IPS-15b (cell line): Measurements from ENCODE around the gene SORT1.

Experiments
- H3K27me3 ChIP-seq: one replicate; pipeline ENCODE4 v1.6.1; 2013; ENCODE audit warnings: low read length; ENCODE audit not compliant: control insufficient read depth, insufficient read depth
- H3K36me3 ChIP-seq: one replicate; pipeline ENCODE4 v1.6.1; 2013; ENCODE audit warnings: low read length; ENCODE audit not compliant: control insufficient read depth, insufficient read depth
- H3K4me1 ChIP-seq: one replicate; pipeline ENCODE4 v1.6.1; 2013; ENCODE audit warnings: mild to moderate bottlenecking, low read length; ENCODE audit not compliant: control insufficient read depth, insufficient read depth
- H3K4me3 ChIP-seq: one replicate; pipeline ENCODE4 v1.5.1; 2013; ENCODE audit warnings: low read depth, low read length
- H3K9ac ChIP-seq: one replicate; pipeline ENCODE4 v1.6.1; 2013; ENCODE audit warnings: low read depth, mild to moderate bottlenecking, low read length
- H3K9me3 ChIP-seq: one replicate; pipeline ENCODE4 v1.6.1; 2013; ENCODE audit warnings: mild to moderate bottlenecking, low read length; ENCODE audit not compliant: control insufficient read depth, insufficient read depth

SORT1 gene

GRCh38 chr1:109273570-109274288, 124.0 kb downstream of the SORT1 start:
- Histone ChIP-seq H3K9ac (no peak overlapping the region), H3K4me3 (no peak overlapping the region), H3K9me3 (no peaks in the 10 kb centered on the region), H3K27me3 (no peaks in the 10 kb centered on the region), H3K4me1 (peaks cover 16% of the 10 kb centered on the region), H3K36me3 (peaks cover 36% of the 10 kb centered on the region)

GRCh38 chr1:109272831-109273547, 124.7 kb downstream of the SORT1 start:
- H3K27me3 ChIP-seq, result no peaks in the 10 kb centered on the region
- peaks cover 44% of the 10 kb centered on the region for H3K36me3 ChIP-seq
- no peak overlapping the region for H3K9ac ChIP-seq
- no peaks in the 10 kb centered on the region for H3K9me3 ChIP-seq
- peaks cover 16% of the 10 kb centered on the region for H3K4me1 ChIP-seq
- no peak overlapping the region for H3K4me3 ChIP-seq

DNA sequence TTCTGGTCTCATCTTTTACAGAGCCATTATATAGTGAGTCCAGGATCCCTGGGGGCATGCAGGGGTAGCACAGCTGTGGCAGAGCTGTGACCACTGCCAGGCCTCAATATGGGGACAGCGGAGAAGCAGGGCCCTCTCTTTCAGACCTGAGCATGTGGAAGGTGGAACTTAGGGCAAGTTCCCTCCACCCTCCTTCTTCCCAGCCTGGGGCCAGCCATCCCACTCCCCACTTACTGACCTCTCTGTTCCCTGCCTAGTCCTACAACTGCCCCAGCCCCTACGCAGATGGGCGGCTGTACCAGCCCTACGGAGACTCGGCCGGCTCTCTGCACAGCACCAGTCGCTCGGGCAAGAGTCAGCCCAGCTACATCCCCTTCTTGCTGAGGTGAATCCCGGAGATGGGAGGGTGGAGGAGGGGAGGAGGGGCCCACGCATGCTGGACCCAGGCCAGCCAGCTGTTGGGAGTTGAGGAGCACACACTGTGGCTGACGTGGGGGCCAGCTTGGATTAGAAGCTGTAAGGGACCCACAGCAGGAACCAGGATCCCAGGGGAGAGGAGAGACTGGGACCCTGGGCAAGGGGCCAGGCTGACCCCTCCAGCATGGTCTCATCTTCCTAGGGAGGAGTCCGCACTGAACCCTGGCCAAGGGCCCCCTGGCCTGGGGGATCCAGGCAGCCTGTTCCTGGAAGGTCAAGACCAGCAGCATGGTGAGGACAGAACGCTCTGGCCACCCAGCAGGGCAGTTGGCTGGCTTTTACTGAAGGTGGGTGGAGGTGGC, 125.5 kb downstream of the SORT1 start:
- Histone ChIP-seq H3K9me3 (no peaks in the 10 kb centered on the region), H3K36me3 (peaks cover 52% of the 10 kb centered on the region), H3K4me1 (peaks cover 16% of the 10 kb centered on the region), H3K9ac (no peak overlapping the region), H3K4me3 (no peak overlapping the region), H3K27me3 (no peaks in the 10 kb centered on the region)

DNA sequence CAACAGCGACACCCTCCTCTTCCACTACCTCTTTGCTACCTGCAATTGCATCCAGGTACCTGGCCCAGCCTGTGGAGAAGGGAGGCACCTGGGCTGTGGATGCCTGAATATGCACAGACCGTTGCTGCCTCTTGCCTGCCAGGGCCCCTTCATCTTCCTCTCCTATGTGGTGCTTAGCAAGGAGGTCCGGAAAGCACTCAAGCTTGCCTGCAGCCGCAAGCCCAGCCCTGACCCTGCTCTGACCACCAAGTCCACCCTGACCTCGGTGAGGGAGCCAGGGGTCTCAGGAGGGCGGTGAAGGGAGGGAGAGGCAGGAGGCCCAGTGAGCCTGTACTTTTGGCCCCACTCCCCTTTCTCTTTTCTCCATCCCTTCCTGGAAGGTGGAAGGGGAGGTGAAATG, 126.3 kb downstream of the SORT1 start:
- Histone ChIP-seq H3K9me3 (no peaks in the 10 kb centered on the region), H3K4me3 (no peak overlapping the region), H3K27me3 (no peaks in the 10 kb centered on the region), H3K9ac (no peak overlapping the region), H3K4me1 (peaks cover 16% of the 10 kb centered on the region), H3K36me3 (peaks cover 54% of the 10 kb centered on the region)

DNA sequence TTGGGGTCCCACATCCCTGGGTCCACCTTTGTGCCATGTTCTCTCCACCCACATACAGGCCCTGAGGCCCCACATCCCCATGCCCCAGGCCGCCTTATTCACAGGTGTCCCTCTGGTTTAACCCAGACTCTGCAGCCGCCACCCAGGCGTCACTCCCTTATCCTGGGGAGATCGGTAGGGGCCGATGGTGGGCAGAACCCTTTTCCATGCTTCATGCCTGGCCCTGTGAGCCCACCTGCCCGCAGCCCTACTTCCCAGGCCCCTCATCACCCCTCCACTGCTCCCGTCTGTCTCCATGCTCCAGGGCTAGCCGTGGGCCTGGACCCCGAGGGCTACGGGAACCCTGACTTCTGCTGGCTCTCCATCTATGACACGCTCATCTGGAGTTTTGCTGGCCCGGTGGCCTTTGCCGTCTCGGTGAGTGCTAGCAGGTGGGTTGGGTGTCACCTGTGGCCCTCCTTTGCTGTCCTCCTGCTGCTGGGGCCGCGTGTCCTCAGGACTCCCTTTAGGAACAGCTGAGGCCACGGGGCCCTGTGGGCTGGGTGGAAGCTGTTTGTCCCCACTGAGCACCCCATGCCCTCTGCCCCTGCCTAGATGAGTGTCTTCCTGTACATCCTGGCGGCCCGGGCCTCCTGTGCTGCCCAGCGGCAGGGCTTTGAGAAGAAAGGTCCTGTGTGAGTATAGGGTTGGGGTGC, 126.9 kb downstream of the SORT1 start:
- H3K4me1 ChIP-seq, result peaks cover 16% of the 10 kb centered on the region
- no peaks in the 10 kb centered on the region for H3K27me3 ChIP-seq
- H3K4me3 ChIP-seq, result no peak overlapping the region
- no peak overlapping the region for H3K9ac ChIP-seq
- H3K36me3 ChIP-seq, result peaks cover 55% of the 10 kb centered on the region
- H3K9me3 ChIP-seq, result no peaks in the 10 kb centered on the region

DNA sequence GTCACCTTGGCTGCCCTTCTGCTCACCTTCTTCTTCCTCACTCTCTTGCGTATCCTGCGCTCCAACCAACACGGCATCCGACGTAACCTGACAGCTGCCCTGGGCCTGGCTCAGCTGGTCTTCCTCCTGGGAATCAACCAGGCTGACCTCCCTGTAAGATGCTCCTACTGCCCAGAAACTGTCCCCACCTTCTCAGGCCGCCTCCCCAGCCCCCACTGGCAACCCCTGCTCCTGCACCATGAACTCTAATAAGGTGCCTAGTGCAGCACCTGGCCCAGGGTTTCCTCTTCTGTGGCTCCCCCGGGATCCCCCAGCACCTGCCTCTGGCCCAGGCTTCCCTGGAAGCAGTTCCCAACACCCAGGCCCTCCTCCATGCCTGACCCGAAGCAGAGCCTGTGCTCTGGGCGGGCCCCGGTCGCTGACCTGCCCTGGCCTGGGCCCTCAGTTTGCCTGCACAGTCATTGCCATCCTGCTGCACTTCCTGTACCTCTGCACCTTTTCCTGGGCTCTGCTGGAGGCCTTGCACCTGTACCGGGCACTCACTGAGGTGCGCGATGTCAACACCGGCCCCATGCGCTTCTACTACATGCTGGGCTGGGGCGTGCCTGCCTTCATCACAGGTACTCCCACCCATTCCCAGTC, 127.6 kb downstream of the SORT1 start:
- Histone ChIP-seq H3K4me1 (peaks cover 10% of the 10 kb centered on the region), H3K4me3 (no peak overlapping the region), H3K9me3 (no peaks in the 10 kb centered on the region), H3K36me3 (peaks cover 62% of the 10 kb centered on the region), H3K9ac (no peak overlapping the region), H3K27me3 (no peaks in the 10 kb centered on the region)

DNA sequence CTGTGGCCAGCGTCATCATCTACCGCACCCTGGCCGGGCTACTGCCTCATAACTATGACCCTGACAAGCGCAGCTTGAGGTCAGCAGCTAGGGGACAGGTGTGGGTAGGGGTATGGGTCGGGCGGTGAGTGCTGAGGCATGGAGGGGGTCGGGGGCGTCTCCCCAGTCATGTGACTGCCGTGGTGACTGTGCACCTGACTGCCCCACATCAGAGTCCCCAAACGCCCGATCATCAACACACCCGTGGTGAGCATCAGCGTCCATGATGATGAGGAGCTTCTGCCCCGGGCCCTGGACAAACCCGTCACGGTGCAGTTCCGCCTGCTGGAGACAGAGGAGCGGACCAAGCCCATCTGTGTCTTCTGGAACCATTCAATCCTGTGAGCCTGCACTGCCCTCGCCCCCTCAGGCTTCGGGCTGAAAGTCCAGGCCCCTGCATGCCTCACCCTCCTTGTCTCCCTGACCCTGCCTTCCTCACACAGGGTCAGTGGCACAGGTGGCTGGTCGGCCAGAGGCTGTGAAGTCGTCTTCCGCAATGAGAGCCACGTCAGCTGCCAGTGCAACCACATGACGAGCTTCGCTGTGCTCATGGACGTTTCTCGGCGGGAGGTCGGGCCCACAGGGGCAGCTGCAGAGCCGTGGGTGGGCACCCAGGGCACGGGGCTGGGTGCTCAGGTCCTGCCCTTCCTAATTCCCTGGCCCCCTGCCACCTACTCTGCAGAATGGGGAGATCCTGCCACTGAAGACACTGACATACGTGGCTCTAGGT, 128.3 kb downstream of the SORT1 start:
- Histone ChIP-seq H3K36me3 (peaks cover 65% of the 10 kb centered on the region), H3K9ac (no peak overlapping the region), H3K4me3 (no peak overlapping the region), H3K4me1 (peaks cover 3% of the 10 kb centered on the region), H3K27me3 (no peaks in the 10 kb centered on the region), H3K9me3 (no peaks in the 10 kb centered on the region)

DNA sequence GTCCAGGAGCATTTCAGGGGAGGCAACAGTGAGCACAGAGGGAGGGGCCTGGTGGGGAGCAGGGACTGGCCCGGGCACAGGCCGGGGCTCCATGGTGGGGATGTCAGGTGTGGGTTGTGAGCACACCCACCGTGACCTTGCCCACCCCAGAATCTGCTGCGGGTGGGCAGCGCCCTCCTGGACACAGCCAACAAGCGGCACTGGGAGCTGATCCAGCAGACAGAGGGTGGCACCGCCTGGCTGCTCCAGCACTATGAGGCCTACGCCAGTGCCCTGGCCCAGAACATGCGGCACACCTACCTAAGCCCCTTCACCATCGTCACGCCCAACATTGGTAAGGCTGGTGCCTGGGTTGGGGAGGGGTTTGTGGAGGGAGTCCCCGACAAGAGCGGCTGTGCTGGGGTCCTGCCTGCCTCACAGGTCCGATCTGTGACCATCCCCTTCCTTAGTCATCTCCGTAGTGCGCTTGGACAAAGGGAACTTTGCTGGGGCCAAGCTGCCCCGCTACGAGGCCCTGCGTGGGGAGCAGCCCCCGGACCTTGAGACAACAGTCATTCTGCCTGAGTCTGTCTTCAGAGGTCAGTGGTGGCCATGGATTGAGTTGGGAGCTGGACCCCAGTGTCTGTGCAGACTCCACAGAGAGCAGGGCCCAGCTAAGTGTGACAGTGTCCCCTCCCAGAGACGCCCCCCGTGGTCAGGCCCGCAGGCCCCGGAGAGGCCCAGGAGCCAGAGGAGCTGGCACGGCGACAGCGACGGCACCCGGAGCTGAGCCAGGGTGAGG, 129.1 kb downstream of the SORT1 start:
- Histone ChIP-seq H3K9me3 (no peaks in the 10 kb centered on the region), H3K9ac (no peak overlapping the region), H3K27me3 (no peaks in the 10 kb centered on the region), H3K4me3 (no peak overlapping the region), H3K36me3 (peaks cover 65% of the 10 kb centered on the region), H3K4me1 (no peaks in the 10 kb centered on the region)

GRCh38 chr1:109267743-109268300, 129.9 kb downstream of the SORT1 start:
- no peaks in the 10 kb centered on the region for H3K4me1 ChIP-seq
- no peaks in the 10 kb centered on the region for H3K9me3 ChIP-seq
- no peaks in the 10 kb centered on the region for H3K27me3 ChIP-seq
- H3K36me3 ChIP-seq, result peaks cover 69% of the 10 kb centered on the region
- H3K9ac ChIP-seq, result no peak overlapping the region
- no peak overlapping the region for H3K4me3 ChIP-seq

DNA sequence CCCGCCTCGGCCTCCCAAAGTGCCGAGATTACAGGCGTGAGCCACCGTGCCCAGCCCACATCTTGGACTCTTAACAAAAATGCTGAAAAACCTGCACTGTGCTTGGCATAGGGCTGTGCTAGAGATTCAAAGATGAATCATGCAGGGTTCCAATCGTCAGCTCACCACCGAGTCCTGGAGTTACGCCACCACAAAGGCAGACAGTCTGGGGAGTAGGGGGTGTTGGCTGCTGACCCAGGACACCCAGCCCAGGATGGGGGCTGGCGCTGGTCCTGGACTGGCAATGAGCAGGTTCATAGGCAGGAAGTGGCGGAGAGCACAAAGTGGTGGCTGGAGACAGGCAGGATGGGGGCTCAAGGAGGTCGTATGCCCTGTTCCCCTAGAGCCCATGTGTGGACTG, 130.8 kb downstream of the SORT1 start:
- H3K36me3 ChIP-seq, result peaks cover 70% of the 10 kb centered on the region
- H3K9ac ChIP-seq, result no peak overlapping the region
- no peaks in the 10 kb centered on the region for H3K27me3 ChIP-seq
- no peaks in the 10 kb centered on the region for H3K4me1 ChIP-seq
- no peaks in the 10 kb centered on the region for H3K9me3 ChIP-seq
- no peak overlapping the region for H3K4me3 ChIP-seq
